Activated T-cell treated with anti-CD3 and anti-CD28 coated beads, Interleukin-2, amount 50 U/mL, for 1 hour (primary cell): ENCODE measurements around the gene NRXN2.
A peak's percentile ranks its signal among the peaks of the same experiment; 100 is the strongest.

Experiments
- DNase-seq: peaks from one replicate; pipeline ENCODE4 v3.0.0-alpha.2; 2020

The NRXN2 gene

DNA sequence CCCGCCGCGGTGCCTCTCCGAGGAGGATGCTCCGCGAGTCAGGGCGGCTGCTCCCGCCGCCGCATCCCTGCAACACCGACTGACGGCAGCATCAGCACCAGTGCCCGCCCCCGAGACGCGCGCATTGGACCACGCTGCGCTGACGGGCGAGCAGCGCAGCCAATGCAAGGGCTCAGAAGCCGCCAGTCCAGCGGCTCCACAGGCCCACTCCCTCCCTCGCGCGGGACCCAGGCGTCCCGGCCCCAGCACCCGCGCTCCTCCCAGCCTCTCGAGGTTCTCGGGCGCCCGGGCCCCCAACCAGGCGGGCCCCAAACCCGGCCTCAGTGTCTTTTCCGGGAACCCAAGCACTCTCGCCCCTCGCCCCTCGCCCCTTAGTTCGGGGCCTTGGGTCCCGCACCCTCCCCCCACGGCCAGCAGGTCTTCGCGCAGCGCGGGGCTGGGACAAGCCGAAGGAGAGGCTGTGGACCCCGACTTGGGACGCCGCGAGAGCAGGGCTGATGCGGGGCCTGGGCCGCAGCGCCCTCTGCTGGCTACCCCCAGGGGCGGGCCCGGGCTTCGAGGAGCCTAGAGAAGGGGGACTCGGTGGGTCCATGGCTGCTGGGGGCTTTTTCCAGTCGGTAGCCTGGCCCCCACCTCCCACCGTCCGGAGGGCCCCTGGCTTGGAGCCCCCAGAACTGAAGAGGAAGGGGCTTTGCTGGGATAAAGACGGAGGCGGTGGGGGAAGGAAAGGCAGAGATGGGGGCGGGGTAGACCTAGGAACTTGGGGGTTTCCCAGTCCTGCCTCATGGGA, at the start of gene NRXN2:
NRXN2 (minus strand) TSS at position 81 of the 790 bp plus-strand sequence. CDS start 9,498 bp downstream, outside the sequence.
- peak; percentile 85 for DNase-seq

DNA sequence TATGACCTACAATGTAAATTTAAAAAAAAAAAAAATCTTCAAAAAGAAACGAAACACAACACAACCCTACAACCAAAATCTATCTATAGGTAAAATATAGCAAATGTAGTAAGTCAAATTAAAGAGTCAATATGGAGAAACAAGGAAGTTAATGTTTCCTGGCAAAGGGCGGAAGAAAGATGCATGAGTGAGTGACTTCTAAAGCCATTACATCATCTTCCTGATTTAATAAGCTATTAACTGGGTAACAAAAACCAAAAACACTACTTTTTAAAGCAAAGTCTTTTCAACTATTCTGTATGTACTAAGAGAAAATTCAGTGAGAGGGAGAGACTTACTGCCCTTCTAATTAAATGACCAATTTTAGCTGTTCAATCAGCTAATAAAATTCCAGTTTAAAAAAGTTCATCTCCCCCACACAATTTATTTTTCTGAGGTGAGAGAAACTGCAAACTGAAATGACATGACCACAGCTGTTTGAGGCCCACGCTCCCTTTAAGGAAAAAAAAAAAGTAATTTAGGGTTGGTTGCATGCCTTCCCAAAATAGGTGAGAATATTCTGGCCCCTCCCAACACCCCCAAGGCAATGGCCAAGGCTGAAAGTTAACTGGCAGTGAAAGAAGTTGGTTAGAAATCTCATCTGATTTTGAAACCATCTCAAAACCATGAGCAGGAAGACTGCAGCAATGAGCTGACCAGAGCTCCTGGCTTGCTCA, 49.5 kb upstream of the NRXN2 start:
- no peak for DNase-seq

DNA sequence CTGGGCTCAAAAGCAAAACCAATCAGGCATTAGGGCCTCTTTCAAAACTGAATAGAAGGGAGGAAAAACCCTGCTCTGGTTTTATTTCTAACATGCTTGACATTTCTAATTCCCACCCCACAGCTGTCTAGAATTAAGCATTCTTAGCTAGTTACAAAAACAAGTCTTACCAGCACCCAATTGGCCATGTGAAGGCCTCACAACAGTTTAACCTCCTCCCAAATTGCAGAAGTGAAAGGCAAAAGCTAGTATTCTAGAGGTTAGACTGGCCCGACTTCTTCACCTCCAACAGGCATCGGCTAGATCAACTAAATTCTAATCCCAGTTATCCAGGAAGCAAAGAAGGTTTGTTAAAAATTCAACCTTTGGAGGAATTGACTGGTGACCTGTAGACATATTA, 48.9 kb upstream of the NRXN2 start:
- no peak for DNase-seq

DNA sequence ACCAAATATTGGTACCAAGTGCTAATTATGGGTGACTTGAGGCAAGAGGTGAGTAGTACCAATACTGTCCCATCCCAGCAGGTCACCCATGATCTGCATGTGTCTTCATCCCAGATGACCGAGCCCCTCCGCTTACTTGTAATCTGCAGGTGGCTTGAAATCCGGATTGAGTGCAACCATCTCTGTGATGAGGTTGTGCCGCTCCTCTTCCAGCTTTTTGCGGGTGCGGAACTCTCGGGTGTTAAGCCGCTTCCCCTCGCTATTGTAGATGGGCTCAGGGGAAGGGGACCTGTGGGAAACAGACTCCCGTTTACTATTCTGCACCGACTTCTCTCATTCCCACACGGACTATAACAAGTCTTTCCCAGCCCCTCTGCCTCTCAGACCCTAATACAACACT, 47.1 kb upstream of the NRXN2 start:
- no peak for DNase-seq

DNA sequence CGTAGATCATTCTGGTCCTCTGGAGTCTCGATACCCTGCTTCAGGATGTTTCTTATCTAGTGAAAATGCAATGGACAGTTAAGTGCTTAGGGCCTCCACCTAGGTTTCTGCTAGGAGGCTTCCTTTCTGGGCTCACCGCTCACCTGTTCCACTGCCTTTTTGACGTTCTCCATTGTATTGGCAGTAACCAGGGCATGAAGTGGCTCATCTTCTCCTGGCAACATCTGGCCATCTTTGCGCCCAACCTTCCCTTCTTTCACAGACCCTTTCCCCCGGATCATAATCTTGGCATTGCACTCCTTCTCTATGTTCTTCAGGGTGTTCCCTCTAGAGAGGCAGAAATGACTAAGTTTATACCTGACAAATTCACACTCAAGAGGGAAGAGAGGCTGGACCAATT, 46.3 kb upstream of the NRXN2 start:
- DNase-seq = no peak

DNA sequence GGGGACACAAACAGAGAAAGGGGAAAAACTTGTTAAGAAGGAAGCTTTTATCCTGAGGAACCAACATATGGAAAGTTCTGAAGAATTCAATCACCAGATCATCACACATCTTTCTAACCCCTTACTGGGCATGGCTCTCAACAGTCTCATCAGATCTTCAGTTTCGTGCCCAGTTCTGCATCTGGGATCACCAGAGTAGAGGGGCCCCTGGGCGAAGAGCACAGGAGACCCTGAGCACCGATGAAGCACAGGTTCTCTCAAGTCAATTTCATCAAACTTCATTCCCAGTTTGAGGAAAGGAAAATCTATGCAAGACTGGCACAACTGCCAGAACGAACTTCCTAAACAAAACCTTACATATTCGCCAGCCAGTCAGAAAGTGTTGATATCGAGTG, 45.3 kb upstream of the NRXN2 start:
- no peak for DNase-seq

DNA sequence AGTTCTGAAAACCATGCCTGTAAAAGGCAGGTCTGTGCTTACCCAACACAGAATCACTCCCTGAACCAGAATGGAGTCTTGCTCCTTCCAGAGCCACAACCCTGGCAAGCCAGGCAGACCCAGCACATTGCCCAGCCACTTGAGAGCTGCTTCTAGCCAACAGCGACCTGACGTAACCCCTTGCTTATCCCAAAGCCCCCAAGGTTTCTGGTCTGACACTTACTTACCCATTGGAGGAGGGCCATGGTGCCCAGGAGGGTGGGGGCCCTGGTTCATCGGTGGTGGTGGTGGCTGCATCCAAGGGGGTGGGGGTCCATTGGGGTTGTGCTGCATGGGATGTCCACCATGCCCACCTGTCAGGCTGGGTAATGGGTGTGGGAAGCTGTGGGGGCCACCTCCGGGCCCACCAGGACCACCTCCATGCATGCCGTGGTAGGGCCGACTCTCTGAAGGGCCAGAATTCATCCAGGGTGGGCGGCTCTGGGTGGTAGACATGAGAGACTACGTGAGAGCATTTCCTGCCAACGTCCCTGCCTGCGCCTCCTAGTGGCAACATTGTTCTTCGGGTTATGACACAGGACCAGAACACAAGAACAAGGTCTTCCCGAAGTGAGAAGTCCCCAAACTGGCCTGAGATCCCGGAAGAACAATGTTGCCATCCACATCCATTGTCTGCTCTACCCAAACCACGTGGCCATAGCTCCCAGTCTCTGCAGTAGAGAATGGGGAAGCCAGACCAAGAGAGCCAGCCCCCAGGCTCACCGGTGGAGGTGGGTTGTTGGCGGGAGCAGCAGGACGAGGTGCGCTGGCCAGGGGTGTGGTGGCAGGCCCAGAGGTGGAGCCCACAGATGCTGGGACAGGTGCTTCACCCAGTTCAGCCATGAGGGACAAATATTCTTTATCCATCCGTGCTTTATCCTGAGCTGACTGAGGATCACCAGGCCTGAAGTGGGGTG, 44.6 kb upstream of the NRXN2 start:
- peak; percentile 76 for DNase-seq

DNA sequence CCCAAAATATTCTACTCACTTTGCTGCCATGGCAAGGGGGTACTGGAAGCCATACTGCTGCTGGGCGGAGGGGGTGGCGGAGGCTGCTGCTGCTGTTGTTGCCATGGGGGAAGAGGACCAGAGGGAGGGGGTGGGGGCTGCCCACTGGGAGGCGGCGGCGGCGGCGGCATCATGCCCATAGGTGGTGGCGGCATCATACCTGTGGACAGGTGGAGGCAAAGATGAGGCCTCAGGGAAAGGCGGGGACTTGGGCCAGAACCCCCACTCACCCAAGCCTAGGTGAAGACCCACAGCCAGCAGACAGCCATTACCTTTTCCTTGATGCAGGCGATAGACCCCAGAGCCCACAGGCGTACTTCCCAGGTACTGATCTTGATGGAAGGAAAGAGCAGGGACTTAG, 43.9 kb upstream of the NRXN2 start:
- peak; percentile 22 for DNase-seq

DNA sequence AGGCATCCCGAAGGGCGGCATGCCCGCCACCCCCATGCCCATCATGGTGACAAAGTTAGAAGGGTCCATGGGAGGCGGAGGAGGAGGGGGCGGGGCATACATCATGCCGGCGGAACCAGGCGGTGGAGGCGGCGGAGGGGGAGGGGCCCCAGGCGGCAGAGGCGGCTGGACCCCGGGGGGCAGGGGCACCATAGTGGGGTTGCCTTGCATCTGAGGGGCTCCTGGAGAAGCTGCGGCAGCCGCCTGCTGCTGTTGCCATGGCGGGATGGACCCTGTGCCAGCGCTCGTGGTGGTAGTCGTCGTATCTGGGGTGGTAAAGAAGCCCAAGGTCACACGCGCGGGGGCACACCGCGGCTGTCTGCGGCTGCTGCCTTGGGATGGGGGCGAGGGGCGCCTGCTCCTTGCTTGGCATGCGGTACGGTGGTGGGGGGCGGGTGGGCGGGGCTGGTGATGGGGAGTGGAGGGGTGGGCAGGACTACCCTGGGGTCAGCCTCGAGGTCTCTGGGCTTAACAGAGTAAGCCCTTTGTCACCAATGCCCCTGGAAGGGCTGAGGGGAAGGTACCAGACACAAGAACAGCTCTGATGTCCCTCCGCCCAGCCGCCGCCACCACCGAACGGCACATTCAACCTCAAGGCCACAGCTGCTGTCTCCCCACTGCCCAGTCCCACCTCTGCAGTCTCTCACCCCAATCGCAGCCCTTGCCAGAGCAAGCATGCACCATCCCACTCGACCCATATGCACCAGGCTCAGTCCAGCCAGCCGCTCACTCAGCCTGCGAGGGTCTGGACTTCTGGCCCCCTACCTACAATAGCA, 43.1 kb upstream of the NRXN2 start:
- no peak for DNase-seq

DNA sequence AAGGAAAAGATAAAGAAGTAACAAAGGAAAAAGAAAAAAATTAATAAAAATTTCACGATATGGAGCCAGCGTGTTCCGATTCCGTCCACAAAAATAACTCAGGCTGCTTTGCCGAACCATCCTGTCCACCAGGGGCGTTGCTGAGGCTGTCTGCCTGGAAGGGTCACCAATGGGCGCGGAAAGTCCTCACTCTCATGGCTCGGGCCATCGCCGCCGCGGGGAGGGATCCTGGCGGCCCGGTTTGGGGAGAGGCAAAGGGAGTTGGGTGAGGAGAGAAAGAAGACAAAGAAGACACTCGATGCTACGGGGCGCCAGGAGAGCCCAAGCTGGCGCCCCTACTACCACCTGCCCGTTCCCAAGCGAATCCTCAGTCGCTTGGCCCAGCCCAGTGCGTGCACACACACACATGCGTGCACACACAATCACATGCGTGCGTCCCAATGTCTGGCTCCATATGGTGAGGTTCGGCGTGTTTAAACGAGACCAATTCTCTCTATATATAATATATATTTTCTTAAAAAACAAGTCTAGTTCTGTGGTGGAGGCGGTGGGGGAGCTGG, 42.4 kb upstream of the NRXN2 start:
- no peak for DNase-seq

DNA sequence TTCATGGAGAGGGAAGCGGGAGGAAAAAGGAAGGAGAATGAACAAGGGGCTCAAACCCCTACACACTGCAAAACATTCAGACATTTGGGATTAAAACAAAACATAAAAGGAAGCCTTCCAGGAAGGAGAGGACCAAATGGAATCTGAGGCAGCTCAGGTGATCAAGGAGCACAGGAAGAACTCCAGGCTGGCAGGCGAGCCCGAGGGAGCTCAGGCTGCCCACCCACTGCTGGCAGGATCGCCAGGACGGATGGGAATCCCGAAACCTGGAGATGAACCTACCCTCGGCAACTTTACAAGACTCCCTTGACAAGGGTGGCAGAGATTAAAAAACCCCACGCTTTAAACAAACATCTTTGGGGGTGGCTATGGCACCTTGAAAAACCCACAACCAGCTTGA, 41.8 kb upstream of the NRXN2 start:
- DNase-seq = no peak

DNA sequence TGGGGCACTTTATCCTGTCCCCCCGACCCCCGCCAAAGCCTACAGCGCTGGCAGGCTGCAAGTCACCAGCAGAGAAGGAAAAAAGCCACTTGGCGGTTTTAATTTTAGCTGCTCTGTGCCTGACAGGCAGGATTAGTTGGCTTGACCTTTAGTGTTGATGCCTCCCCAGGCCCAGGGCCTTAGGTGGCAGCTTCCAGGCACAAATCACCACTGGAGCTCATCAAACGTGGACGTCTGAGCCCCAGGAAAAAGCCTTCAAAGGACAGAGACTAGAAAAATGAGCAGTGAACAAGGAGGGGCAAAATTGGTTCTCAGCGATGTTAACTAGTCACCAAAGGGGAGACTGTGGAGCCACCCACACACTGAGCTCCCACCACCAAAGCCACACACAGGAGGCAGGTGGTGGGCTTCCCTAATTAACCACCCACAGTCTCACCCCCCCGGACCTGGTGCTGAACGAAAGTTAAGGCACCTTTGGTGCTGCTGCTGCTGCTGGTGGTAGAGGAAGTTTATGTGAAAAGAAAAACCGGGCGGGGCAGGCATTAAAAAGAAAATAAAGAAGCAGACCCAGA, 41.1 kb upstream of the NRXN2 start:
- peak; percentile 63 for DNase-seq

DNA sequence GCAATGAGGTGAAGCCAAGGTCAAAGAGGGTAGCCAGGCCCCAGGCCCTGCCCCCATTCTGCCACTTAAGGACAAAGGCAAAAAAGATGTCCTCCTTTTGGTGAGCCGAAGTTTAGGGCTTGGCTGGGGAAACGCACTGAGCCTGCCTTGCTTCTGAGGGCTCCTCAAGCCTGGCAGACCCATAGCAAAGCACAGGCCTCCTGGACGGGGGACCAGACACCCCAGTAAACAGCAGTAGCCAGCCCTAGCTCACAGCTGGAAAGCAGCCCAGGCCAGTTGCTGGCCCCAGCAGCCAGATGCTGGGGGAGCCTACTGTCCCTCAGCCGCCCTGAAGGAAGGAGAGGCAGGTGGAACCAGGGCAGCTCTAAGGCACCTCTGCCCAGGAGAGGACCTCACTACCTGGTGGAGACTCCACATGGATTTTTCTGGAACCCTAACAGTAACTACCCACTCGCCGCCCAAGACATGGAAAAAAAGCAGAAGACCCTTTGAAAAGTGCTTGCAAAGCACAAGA, 40.6 kb upstream of the NRXN2 start:
- DNase-seq = peak; percentile 43

DNA sequence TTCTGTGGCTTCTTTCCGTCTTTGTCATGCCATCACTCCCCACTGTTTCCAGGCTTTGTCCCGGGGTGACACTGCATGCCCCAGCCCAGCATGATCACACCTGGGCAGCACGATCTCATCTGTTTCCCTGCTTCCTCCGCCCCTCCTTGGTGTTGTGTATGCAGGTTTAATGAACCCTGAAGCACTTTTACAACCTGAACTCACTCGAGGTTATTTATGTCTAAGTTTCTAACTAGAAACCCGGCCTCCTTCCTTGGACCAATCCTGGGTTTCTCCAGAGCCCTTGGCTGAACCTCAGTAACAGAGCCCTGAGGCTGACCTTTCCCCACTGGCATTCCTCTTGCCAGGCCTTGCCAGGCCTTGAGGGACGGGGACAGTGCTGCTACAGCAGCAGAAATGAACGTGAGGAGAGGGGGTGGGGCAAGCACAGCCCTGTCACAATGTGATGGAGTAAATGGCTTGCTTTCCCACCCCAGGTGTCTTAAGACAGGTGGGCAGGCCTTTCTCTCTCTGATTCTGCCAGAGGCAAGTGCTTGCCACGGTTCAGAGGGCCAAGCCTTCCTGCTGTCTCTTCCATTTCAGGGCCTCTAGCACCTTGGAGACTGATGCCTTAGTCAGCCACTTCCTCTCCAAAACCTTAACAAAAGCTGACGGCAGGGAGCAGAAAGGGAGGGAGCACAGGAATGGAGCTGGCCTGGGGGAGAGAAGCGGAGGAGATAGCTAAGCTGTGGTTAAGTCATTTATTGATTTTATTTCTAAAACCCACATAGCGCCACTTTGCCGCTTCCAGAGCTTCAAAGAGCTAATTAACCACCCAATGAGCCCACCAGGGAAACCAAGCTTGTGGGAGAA, 39.9 kb upstream of the NRXN2 start:
- DNase-seq = peak; percentile 46

DNA sequence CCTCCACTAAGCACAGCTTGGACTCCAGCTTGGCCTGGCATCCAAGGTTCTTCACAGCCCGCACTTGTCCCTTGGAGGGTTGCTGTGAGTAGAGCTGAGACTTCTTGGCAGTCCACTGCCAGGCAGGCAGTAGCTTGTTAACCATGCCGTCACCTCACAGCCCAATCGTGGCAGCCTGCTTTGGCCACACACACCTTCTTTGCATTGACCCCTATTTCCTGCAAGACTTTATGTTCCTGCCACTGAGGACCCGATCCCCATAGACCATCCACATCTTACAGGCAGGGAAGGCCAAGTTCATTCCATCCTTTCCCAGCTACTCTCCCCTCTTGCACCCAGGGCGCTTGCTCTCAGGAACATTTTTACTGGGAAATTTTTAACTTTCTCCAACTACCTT, 39.3 kb upstream of the NRXN2 start:
- no peak for DNase-seq

DNA sequence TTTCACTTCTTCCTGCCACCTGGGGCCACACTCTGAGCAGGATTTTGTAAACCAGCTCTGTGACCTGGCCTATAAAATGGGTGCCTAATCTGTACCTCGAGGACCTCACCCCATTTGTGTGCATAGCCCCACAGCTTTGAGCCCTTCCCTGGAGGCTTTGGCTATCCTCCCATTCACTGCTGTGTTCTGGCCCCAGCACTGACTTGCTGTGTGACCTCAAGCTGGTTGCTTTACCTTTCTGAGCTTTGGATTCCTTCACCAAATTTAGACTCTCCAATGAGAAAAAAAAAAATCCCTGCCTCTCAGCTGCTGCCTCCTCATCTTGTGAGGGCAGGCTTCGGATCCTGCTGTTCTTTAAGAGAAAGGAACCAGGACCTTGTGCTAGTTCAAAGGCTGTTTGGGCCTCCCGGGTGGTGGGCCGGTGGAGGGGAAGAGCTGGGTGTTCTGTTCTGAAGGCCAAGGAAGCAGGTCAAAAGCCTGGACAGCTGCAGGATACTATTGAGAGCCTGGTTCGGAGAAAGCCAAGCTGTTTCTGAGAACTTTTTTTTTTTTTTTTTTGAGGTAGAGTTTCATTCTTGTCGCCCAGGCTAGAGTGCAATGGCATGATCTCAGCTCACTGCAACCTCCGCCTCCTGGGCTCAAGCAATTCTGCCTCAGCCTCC, 37.9 kb upstream of the NRXN2 start:
- DNase-seq = peak; percentile 21

DNA sequence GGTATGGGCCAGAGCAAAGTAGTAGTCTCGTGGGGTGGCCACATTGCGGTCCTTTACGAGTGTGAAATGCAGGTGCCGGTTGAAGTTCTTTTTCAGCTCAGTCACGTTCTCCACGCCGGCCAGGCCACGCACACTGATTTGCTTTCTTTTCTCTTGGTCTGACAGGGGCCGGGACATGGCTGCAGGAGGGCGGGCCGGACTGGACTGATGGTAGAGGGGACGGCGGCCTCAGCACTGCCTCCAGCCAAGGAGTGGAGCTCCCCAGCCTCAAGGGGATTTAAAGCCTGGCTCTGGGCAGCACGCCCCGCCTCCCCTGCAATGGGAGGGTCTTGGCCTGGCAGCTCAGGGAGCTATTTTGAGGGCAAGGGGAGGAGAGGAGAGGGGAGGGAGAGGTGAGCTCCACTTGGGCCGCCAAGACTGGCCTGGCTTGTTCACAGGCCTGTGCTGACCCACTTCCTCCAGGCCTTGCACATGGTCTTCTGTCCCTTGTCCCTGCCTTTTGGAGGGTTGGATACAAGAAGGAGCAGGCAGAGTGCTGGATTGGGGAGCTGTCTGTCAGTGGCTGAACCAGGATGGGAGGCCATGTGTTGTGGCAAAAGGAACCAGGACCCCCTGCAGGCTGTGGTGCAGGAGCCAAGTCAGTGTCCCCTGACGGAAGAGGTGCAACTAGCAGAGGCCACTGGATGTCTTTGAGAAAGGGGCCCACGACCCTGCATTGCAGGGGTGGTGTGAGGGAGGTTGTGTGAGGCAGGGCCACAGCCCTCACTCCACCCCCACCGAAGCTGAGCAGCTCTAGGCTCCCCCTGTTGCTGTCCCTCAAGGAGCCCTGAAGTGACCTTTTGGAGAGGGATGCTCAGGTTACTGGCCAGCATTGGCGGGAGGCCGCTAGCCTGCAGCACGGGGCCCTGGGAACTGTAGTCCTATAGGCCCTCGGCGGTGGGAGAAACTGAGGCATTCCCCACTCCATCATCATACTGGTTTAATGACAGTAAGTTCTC, 37.0 kb upstream of the NRXN2 start, which contains the start of gene PYGM:
PYGM (minus strand) TSS at position 253 of the 998 bp plus-strand sequence; CDS start at position 177, 76 bp downstream.
- peak; percentile 29 for DNase-seq

DNA sequence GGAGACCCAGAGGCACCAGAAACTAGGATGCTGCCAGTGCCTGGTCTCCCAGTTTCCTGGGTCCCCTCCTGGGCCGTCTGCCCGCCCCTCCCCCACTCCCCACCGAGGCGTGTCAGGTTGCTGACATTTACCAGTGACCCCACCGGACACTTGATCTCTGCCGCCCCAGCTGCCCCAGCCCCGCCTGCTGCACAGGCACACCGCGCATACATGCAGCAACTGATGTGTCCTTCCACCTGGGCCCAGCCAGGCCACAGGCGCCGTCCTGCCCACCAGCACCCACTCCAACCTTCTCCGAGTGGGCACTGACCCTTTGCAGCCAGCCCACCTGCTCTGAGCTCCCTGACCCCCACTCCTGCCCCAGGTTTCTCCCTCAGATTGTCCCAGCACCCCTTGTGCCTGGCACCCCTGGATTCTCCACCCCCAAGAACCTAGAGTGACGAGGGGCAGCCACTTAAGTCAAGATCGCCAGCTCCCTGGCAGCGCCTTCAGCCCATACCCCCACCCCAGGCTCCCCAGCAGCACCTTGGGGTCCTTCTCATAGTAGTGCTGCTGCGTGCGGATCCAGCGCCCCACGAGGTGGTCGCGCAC, 36.2 kb upstream of the NRXN2 start:
- DNase-seq = peak; percentile 20
